ENCODE results near the gene BICDL1.

BICDL1 gene

GRCh38 chr12:120093336-120093591, 104.2 kb downstream of the BICDL1 start:
- no peak for TF ChIP-seq CTCF (IDR thresholded peaks at IDR 0.05; ENCODE audit: low read depth, low read length)
- H3K4me3 ChIP-seq (replicated peaks in 1 of 2; ENCODE audit: low read depth in 2 of 2, low read length in 2 of 2), result no peak overlapping the region
- DNase-seq (ENCODE audit: low read depth in 2 of 2), result no peak

GRCh38 chr12:120093592-120094355, 104.7 kb downstream of the BICDL1 start:
- no peak for TF ChIP-seq CTCF (IDR thresholded peaks at IDR 0.05; ENCODE audit: low read depth, low read length)
- no peak for DNase-seq (ENCODE audit: low read depth in 2 of 2)
- no peak overlapping the region for H3K4me3 ChIP-seq (replicated peaks in 1 of 2; ENCODE audit: low read depth in 2 of 2, low read length in 2 of 2)

- H3K4me3 ChIP-seq (replicated peaks in 1 of 2; ENCODE audit: low read depth in 2 of 2, low read length in 2 of 2), result no peak overlapping the region
- DNase-seq (ENCODE audit: low read depth in 2 of 2), result no peak
- no peak for TF ChIP-seq CTCF (IDR thresholded peaks at IDR 0.05; ENCODE audit: low read depth, low read length)
Observed at GRCh38 chr12:120094485-120094884, 105.4 kb downstream of the BICDL1 start.

GRCh38 chr12:120095331-120095730, 106.3 kb downstream of the BICDL1 start:
- TF ChIP-seq CTCF (IDR thresholded peaks at IDR 0.05; ENCODE audit: low read depth, low read length), result no peak
- no peak overlapping the region for H3K4me3 ChIP-seq (replicated peaks in 1 of 2; ENCODE audit: low read depth in 2 of 2, low read length in 2 of 2)
- DNase-seq (ENCODE audit: low read depth in 2 of 2), result no peak

GRCh38 chr12:120095736-120096135, 106.7 kb downstream of the BICDL1 start:
- no peak for TF ChIP-seq CTCF (IDR thresholded peaks at IDR 0.05; ENCODE audit: low read depth, low read length)
- H3K4me3 ChIP-seq (replicated peaks in 1 of 2; ENCODE audit: low read depth in 2 of 2, low read length in 2 of 2), result no peak overlapping the region
- DNase-seq (ENCODE audit: low read depth in 2 of 2), result no peak

GRCh38 chr12:120096671-120097202, 107.7 kb downstream of the BICDL1 start:
- no peak for TF ChIP-seq CTCF (IDR thresholded peaks at IDR 0.05; ENCODE audit: low read depth, low read length)
- no peak for DNase-seq (ENCODE audit: low read depth in 2 of 2)
- H3K4me3 ChIP-seq (replicated peaks in 1 of 2; ENCODE audit: low read depth in 2 of 2, low read length in 2 of 2), result no peak overlapping the region

All from cardiac fibroblast (primary cell).